22Rv1 (cell line): ENCODE measurements around the gene PDE2A.

Experiments
- CTCF ChIP-seq: fragments of 450-650 bp; IDR thresholded peaks from 2 replicates; pipeline ENCODE4 v1.5.1; 2017; ENCODE audit warnings: mild to moderate bottlenecking
- ZFX ChIP-seq: fragments of 450-650 bp; IDR thresholded peaks from 2 replicates; pipeline ENCODE4 v1.6.1; 2017; ENCODE audit warnings: antibody characterized with exemption, borderline replicate concordance

GRCh38 chr11:72568861-72569260 is 105.4 kb downstream of the PDE2A start:
- TF ChIP-seq CTCF: no peak
- no peak for TF ChIP-seq ZFX
